Duodenal mucosa (tissue), 2 donors: ENCODE data around the gene MACF1.

Experiments
- H3K27ac ChIP-seq: one replicate; pipeline ENCODE4 v1.7.0; 2013; ENCODE audit warnings: low read depth, low read length
- H3K27me3 ChIP-seq, 2 donors: one replicate each; pipeline ENCODE4 v1.7.0; 2013; ENCODE audit warnings: low read length in 2 of 2, control low read depth in 1 of 2; ENCODE audit not compliant: insufficient read depth in 2 of 2, control insufficient read depth in 1 of 2
- H3K36me3 ChIP-seq, 2 donors: one replicate each; pipeline ENCODE4 v1.7.0; 2013; ENCODE audit warnings: low read length in 2 of 2, control low read depth in 1 of 2; ENCODE audit not compliant: insufficient read depth in 2 of 2, control insufficient read depth in 1 of 2
- H3K4me1 ChIP-seq, 2 donors: one replicate each; pipeline ENCODE4 v1.7.0; 2013; ENCODE audit warnings: low read length in 2 of 2, control low read depth in 1 of 2; ENCODE audit not compliant: insufficient read depth in 2 of 2, control insufficient read depth in 1 of 2
- H3K4me3 ChIP-seq, 2 donors: one replicate each; pipeline ENCODE4 v1.7.0; 2013; ENCODE audit warnings: low read length in 2 of 2, low read depth in 1 of 2
- H3K9ac ChIP-seq, 2 donors: one replicate each; pipeline ENCODE4 v1.7.0; 2013; ENCODE audit warnings: low read length in 2 of 2, low read depth in 1 of 2
- H3K9me3 ChIP-seq, 2 donors: one replicate each; pipeline ENCODE4 v1.7.0; 2013; ENCODE audit warnings: low read length in 2 of 2, control low read depth in 1 of 2; ENCODE audit not compliant: control insufficient read depth in 1 of 2

The MACF1 gene

GRCh38 chr1:39410915-39411436 is 206.5 kb downstream of the MACF1 start:
- Histone ChIP-seq H3K9ac (peak overlapping the region; percentile 34 to 40), H3K9me3 (no peaks in the 10 kb centered on the region), H3K27me3 (no peaks in the 10 kb centered on the region), H3K36me3 (peaks cover 2 to 4% of the 10 kb centered on the region in 2 donors), H3K4me1 (peaks cover 50 to 57% of the 10 kb centered on the region in 2 donors), H3K27ac (no peak overlapping the region), H3K4me3 (peak overlapping the region; percentile 58 to 66)

- H3K4me3 ChIP-seq, result peak overlapping the region; percentile 51 to 58
- H3K36me3 ChIP-seq, result peaks cover 2 to 4% of the 10 kb centered on the region in 2 donors
- H3K9me3 ChIP-seq, result no peaks in the 10 kb centered on the region
- H3K4me1 ChIP-seq, result peaks cover 50 to 56% of the 10 kb centered on the region in 2 donors
- peak overlapping the region; percentile 2 to 40 for H3K9ac ChIP-seq
- H3K27me3 ChIP-seq, result no peaks in the 10 kb centered on the region
- no peak overlapping the region for H3K27ac ChIP-seq
These were observed 207.3 kb downstream of the MACF1 start for GRCh38 chr1:39411526-39412478.

DNA sequence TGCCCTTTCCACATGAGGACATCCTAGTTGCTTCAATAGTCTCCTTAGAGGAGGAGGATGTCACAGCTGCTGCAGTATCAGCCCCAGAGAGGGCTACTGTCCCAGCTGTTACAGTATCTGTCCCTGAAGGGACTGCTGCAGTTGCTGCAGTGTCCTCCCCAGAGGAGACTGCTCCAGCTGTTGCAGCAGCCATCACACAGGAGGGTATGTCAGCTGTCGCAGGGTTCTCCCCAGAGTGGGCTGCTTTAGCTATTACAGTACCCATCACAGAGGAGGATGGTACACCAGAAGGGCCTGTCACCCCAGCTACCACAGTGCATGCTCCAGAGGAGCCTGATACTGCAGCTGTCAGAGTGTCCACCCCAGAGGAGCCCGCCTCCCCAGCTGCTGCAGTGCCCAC is 208.4 kb downstream of the MACF1 start:
- Histone ChIP-seq H3K36me3 (peaks cover 2 to 4% of the 10 kb centered on the region in 2 donors), H3K9me3 (no peaks in the 10 kb centered on the region), H3K9ac (no peak overlapping the region), H3K27ac (no peak overlapping the region), H3K27me3 (no peaks in the 10 kb centered on the region), H3K4me1 (peaks cover 41 to 45% of the 10 kb centered on the region in 2 donors), H3K4me3 (no peak overlapping the region)

DNA sequence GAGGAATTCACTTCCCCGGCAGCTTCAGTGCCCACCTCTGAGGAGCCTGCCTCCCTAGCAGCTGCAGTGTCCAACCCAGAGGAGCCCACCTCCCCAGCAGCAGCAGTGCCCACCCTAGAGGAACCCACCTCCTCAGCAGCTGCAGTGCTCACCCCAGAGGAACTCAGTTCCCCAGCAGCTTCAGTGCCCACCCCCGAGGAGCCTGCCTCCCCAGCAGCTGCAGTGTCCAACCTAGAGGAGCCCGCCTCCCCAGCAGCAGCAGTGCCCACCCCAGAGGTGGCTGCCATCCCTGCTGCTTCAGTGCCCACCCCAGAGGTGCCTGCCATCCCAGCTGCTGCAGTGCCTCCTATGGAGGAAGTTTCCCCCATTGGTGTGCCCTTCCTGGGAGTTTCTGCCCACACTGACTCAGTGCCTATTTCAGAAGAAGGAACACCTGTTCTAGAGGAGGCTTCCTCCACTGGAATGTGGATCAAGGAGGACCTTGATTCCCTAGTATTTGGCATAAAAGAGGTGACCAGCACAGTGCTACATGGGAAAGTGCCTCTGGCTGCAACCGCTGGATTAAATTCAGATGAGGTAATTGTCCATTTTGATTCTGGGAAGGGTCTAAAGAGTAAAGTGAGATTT is 209.5 kb downstream of the MACF1 start:
- Histone ChIP-seq H3K9ac (no peak overlapping the region), H3K36me3 (peaks cover 2 to 4% of the 10 kb centered on the region in 2 donors), H3K27me3 (no peaks in the 10 kb centered on the region), H3K9me3 (no peaks in the 10 kb centered on the region), H3K4me1 (peaks cover 37 to 42% of the 10 kb centered on the region in 2 donors), H3K27ac (no peak overlapping the region), H3K4me3 (no peak overlapping the region)

DNA sequence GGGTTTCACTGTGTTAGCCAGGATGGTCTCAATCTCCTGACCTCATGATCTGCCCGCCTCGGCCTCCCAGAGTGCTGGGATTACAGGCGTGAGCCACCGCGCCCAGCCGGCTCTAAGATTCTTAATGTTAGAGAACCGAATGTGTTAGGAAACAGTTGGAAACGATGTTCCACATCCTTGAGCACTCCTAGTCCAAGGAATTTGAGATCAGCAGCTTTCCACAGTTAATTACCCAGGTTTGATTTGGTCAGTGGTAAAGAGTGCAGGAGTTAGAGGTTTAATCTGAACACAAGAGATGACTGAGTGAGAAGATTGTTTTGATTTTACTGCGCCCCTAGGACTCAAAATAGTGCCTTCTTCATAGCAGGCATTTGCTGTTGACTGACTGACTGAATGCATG is 211.1 kb downstream of the MACF1 start:
- H3K9me3 ChIP-seq, result no peaks in the 10 kb centered on the region
- peaks cover 26 to 31% of the 10 kb centered on the region in 2 donors for H3K4me1 ChIP-seq
- no peak overlapping the region for H3K9ac ChIP-seq
- H3K27me3 ChIP-seq, result no peaks in the 10 kb centered on the region
- no peak overlapping the region for H3K27ac ChIP-seq
- H3K4me3 ChIP-seq, result no peak overlapping the region
- H3K36me3 ChIP-seq, result peaks cover 4 to 5% of the 10 kb centered on the region in 2 donors

GRCh38 chr1:39416609-39417008 is 212.1 kb downstream of the MACF1 start:
- Histone ChIP-seq H3K9ac (no peak overlapping the region), H3K4me1 (peaks cover 16 to 22% of the 10 kb centered on the region in 2 donors), H3K27me3 (no peaks in the 10 kb centered on the region), H3K27ac (no peak overlapping the region), H3K36me3 (peaks cover 4 to 9% of the 10 kb centered on the region in 2 donors), H3K9me3 (no peaks in the 10 kb centered on the region), H3K4me3 (no peak overlapping the region)

DNA sequence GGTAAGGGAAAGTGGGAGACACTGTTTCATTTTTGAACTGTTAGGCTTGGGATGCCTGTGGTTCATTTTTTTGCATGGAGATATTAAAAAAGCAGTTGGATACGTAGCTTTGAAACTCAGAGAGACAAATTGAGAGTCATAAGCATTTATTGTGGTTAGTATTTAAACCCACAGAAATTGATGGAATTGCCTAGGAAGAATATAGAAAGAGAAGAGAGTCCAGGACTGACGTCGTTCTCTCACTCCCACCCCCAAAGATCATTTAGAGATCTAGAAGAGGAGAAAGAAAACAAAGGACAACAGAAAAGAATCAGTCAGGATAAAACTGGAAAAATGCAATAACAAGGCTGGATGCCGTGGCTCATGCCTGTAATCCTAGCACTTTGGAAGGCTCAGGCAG is 213.7 kb downstream of the MACF1 start:
- no peaks in the 10 kb centered on the region for H3K9me3 ChIP-seq
- H3K9ac ChIP-seq, result no peak overlapping the region
- no peaks in the 10 kb centered on the region for H3K27me3 ChIP-seq
- H3K4me1 ChIP-seq, result peaks cover 5 to 10% of the 10 kb centered on the region in 2 donors
- no peak overlapping the region for H3K27ac ChIP-seq
- no peak overlapping the region for H3K4me3 ChIP-seq
- peaks cover 8 to 16% of the 10 kb centered on the region in 2 donors for H3K36me3 ChIP-seq

GRCh38 chr1:39420493-39420892 is 216.0 kb downstream of the MACF1 start:
- no peaks in the 10 kb centered on the region for H3K27me3 ChIP-seq
- no peak overlapping the region for H3K4me3 ChIP-seq
- peaks cover 8 to 23% of the 10 kb centered on the region in 2 donors for H3K36me3 ChIP-seq
- no peaks in the 10 kb centered on the region for H3K9me3 ChIP-seq
- H3K27ac ChIP-seq, result no peak overlapping the region
- peaks cover 0 to 12% of the 10 kb centered on the region in 2 donors for H3K4me1 ChIP-seq
- H3K9ac ChIP-seq, result no peak overlapping the region

GRCh38 chr1:39422614-39423013 is 218.1 kb downstream of the MACF1 start:
- peaks cover 11 to 36% of the 10 kb centered on the region in 2 donors for H3K36me3 ChIP-seq
- no peaks in the 10 kb centered on the region for H3K9me3 ChIP-seq
- H3K4me1 ChIP-seq, result peaks cover 0 to 9% of the 10 kb centered on the region in 2 donors
- H3K4me3 ChIP-seq, result no peak overlapping the region
- H3K27ac ChIP-seq, result no peak overlapping the region
- H3K27me3 ChIP-seq, result no peaks in the 10 kb centered on the region
- H3K9ac ChIP-seq, result no peak overlapping the region

DNA sequence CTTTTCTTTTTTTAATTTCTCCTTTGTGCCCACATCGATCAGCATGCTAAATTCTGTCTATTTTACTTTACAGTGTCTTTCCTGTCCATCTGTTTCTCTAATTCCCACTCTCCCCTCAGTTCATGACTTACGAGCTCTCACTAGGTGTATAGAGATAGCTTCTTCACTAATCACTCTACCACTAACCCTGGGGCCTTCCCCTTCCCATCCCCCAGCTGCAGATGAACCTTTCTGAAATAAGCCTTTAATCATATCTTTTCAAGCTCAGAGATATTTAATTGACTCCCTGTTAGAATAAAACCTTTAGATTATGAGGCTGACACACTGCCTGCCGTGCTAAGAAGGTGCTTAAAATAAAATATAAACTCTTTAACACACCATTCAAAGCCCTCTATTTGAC is 220.7 kb downstream of the MACF1 start:
- H3K9me3 ChIP-seq, result no peaks in the 10 kb centered on the region
- H3K27ac ChIP-seq, result no peak overlapping the region
- peaks cover 30 to 56% of the 10 kb centered on the region in 2 donors for H3K36me3 ChIP-seq
- no peaks in the 10 kb centered on the region for H3K27me3 ChIP-seq
- peaks cover 0 to 9% of the 10 kb centered on the region in 2 donors for H3K4me1 ChIP-seq
- H3K9ac ChIP-seq, result no peak overlapping the region
- no peak overlapping the region for H3K4me3 ChIP-seq
